DMS79 treated with DMSO at 0.1 percent for 48 hours (cell line): ENCODE data around the gene FBXO22.
"Not testable (repeated sequence)": the region's sequence is repeated elsewhere in the genome, so short reads cannot be mapped to it uniquely, and the experiment has no call there.

ENCODE experiments used
- DNase-seq: peaks from one replicate; lab custom pipeline; 2025; lab: John Stamatoyannopoulos, UW

FBXO22 gene

DNA sequence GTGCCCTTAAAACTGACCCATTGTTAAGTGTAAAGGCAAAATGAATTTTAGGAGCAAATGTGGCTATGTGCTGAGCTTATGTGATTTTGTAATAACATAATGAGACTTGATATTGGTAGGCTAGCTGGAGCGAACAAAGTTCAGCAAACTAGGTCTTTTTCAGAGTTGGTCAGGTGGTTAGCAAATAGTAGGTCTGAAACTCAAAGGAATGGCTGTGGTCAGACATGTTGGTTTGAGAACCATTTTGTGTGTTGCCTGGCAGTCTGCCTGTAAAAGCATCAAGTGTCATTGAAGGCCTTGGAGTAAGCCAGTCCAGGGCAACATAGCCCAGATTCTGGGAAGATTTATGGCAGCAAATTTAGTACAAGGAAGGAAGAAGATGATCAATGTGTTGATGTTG, 16.4 kb downstream of the FBXO22 start:
- DNase-seq = no peak

DNA sequence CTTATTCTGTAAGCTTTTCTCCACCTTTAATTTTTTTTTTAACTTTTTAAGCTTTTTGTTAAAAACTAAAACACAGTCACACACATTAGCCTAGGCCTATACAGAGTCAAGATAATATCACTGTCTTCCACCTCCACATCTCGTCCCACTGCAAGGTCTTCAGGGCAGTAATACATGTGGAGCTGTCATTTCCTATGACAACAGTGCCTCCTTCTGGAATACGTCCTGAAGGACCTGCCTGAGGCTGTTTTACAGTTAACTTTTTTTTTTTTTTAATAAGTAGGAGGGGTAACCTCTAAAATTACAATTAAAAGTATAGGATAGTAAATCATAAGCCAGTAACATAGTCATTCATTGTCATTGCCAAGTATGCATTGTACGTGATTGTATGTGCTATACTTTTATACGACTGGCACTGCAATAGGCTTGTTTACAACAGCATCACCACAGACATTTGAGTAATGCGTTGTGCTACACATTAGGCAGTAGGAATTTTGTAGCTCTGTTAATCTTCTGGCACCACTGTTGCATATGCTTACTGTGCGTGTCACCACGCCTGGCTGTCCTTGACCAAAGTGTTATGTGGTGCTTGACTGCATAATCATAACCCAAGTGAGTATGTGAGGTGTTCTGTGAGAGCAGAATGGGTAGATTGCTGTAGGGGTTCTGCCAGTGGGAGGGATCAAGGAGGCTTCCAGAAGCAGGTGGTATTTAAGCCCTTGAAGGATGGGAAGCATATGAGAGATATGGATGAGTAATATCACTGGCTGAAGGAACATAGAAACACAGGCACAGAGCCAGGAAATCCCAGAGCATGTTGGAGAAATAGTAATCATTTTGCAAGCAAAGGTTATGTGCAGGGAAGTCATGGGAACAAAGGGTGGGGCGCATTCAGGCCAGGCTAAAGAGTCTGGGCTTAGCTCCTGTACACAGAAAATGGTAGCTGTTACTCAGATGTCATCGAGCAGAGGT, 18.3 kb downstream of the FBXO22 start:
- no peak for DNase-seq

DNA sequence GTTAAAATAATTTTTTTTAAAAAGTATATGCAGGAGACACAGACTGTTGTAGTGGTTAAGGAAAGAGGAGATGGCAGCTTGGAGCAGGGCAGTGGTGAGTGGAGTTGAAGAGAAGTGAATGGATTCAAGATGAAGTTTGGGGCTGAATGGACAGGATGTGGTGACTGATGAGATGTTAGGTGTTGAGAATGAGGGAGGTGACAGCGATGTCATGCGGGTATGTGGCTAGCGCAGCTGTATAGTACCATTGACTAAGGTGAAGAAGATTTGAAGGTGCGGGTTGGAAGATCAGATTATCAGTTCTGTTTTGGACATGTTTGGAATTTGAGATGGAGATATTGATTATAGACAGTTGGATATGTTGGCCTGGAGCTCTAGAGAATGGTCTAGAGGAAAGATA, 20.1 kb downstream of the FBXO22 start:
- no peak for DNase-seq

DNA sequence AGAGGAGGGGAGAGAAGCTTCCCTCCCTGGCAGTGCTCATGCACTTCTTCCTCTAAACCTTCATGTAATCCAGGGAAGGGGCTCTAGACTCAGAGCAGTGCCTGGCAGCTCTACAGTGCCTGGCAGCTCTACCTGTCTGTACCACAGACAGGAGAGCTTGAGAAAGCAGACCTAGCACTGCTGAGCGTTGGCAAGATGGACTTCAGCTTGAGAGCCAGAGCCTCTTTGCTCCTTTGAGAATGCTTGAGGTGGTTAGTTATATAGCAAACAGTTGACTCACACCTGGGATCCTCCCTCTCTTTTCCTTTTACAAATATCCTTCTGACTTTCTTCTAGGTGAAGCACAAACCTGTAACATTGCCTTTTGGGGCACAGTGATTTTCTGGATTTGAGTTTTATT, 20.9 kb downstream of the FBXO22 start:
- no peak for DNase-seq

DNA sequence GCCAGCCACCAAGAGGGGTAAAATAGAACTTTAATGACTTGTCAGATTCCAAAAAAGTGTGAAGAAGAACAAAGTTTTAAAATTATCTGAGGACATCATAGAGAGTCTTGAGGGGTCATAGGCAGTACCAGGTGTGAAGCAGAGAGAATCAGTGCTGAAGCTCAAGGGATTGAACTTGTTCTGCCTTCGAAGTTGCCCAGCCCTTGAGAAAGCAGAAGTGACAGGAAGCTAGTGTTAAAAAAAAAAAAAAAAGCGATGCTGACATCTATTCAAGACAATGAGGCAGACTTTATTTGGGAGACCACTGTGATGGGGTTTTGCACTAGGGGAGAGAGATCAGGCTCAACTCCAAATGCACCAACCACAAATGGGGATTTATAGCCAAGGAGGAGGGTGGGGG, 21.8 kb downstream of the FBXO22 start:
- no peak for DNase-seq

DNA sequence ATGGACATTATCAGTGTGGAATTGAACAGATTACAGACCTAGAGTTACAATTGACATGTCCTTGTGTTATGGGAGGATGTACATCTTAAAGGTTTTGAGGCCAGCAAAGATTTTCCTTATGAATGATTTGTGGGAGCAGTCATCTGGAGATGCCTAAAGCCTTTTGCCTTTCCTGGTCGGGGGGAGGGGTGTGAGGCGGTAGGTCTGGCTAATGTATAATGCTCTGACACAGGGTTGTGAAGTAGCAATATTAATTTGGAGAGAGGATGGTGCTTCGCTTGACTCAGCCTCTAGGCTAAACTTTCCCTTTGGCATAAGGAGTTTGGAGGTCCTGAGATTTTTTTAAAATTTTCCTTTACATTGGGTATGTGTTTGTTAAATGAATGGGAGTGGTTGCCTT, 23.3 kb downstream of the FBXO22 start:
- DNase-seq = no peak

DNA sequence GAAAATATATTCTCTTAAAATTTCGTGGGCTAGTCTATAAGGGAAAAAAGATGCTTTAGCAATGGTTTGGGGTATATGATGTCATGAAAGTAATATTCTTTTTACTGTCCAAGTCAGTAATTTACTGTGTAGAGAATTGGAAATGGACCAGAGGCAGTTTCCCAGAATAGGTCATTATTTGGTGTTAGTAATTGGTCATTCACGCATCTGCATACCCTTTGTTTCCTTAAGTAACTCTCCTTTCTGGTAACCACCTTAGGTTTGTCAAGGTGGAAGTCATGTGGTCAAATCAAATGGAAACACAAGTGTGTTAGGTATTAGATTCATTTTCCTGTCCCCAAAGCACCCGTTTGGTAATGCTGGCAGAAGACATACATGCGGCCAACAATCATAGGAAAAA, 23.9 kb downstream of the FBXO22 start:
- DNase-seq = no peak

DNA sequence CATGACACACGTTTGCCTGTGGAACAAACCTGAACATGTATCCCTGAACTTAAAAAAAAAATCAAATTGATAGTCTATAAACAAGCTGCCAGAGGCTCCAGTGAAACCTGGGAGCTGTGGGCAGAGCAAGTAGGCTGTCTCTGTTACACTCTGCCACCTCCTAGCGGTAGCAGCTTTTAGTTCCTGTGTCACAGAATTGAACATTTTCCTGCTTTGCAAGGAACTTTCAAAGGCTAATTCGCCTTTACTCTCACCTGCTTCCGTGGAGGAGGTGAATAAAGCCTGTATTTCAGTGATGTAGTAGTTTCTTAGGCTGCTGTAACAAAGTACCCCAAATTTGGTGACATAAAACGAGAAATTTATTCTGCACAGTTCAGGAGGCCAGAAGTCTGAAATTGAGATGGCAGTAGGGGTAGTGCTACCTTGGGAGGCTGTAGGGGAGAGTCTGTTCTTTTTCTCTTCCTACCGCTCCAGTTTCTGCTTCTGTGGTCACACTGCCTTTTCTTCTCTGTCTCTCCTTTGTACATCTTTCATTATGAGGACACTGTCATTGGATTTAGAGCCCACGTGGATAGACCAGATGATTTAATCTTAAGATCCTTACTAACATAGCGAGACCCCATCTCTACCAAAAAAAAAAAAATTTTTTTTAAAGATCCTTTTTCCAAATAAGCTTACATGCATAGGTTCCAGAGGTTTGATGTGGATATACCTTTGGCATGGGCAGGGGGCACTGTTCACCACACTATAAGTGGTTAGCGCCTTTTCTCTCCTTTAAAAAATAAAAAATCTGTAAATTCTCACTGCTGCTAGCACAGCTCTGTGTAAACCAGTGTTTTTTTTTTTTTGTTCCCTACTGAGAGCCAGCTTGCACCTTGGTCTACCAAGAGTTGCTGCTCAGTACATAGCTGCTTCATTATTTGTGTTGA, 25.3 kb downstream of the FBXO22 start:
- no peak for DNase-seq

DNA sequence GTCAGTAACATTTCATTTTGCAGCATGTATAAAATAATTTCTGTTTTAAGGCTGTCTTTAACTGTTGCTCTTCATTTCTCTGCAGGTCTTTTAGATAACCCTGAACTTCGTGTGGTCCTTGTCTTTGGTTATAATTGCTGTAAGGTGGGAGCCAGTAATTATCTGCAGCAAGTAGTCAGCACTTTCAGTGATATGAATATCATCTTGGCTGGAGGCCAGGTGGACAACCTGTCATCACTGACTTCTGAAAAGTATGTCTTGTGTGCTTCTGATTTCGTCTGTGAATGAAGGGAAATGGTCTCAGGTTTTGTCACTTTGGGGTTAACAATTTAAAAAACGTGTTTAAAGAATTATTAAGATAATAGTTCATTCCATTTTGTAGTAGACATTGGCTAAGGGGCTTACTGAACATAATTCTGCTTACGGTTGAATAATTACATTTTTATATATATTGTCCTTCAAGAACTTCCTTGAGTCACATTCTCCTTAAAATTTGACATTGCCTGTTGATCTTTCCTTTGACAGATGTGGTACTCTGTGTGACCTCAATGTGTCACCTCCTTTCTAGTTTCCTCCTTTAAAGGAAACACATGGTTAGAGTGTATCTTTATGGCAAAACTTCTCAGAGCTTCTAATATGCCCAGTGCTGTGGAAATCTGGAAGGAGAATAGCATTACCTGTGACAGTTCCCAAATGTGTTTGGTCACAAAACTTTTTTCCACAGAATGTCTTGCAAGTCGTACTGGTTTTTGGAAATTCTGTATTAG, 26.3 kb downstream of the FBXO22 start:
- no peak for DNase-seq

DNA sequence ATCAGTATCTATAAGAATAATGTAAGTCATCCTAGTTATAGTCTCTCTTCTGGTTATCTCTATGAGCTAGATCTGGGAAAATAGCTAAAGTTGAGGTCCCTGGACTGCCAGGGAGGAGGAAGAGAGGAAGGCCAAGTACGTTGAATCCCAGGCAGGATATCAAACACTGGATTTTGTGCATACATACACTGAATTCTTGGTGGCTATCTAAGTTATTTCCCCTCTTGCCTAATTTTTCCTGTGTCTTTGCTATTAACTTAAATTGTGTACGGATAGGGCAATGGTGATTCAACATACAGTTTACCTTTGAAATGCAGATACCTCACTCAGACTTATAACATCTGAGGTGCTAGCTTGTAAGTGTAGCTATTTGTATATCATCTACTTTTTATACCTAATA, 27.2 kb downstream of the FBXO22 start:
- DNase-seq = no peak

DNA sequence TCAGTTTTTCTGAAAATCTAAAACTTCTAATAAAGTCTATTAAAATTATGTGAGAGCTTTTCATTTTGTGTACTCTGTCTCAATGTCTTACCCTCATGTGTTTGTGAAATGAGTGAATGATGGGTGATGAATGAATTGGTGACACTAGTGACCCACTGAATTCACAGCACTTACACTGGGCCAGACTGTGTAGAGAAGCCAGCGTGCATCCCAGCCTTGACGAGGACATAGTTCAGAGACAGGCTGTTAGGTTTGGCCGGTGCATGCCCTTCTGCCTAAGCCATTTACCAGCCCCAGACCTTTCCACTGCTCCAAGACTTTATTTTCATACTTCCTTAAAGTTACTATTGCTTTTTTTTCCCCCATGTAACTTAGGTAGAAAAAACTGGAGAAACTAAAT, 38.8 kb downstream of the FBXO22 start:
- no peak for DNase-seq

DNA sequence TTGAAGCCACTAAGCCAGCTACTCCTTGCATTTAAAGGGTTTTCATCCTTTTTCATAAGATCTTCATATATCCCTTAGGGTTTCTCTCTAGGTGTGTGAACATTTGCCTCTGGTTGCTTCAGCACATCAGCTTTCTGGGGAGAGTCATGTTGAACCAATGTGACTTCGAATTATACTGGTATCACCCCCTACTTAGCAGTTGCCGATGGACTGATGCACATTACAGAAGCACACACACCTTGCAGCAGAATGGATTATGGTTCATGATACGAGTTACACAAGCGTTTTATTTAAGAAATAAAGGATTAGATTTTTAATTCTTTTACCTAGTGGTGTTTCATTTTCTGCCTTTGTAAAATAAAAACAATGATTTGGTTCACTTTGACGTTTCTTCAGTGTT, 39.6 kb downstream of the FBXO22 start:
- no peak for DNase-seq

DNA sequence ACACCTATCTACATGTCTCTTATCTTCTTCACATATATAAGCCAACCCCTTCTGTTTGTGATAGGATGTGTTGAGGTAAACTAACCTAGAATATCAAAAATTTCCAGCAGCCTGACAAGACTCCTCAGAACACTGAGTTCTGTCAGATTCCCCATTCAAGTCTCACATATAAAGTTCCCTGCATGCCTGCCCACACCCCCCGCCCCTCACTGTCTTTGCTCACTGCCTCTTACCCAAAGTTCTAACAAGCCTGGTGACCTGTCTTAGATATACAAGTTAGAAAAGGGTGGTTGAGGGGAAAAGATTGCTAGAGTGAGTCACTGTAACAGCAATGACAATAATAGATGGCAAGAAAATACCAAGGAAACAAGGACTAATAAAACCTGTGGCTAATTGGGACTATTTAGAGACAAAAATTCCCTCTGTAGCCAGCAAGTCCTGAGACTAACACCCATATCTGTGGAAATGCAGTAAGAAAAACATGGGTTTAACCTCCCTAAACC, 40.1 kb downstream of the FBXO22 start:
- no peak for DNase-seq

DNA sequence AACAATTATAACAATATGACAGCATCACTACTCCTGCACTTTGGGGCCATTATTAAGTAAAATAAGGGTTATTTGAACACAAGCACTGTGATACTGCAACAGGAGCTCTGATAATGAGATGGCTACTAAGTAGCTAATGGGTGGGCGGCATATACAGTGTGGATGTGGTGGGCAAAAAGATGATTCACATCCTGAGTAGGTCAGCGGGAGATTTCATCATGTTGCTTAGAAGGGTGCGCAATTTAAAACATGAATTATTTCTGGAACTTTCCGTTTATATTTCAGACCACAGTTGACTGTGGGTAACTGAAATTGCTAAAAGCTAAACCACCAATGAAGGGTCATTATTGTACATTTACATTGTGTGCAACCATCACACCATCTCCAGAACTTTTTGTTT, 42.3 kb downstream of the FBXO22 start:
- DNase-seq = no peak

DNA sequence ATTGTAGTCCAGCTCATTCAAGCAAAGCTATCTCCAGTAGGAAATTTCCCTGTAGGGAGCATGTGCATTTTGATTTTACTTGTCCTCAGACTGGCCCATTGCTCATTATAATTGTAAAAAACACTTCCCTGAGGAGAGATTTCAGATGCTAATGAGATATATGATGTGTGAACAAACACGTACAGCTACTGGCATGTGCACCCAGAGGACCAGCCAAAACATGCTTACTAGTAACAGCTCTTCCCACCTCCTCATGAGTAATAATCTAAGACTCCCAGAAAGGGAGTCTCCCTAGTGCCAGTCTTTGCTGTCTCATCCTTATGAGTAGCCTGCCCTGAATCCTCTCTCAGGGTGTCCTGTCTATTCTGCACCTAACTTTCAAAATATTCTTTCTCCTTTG, 43.4 kb downstream of the FBXO22 start:
- no peak for DNase-seq

DNA sequence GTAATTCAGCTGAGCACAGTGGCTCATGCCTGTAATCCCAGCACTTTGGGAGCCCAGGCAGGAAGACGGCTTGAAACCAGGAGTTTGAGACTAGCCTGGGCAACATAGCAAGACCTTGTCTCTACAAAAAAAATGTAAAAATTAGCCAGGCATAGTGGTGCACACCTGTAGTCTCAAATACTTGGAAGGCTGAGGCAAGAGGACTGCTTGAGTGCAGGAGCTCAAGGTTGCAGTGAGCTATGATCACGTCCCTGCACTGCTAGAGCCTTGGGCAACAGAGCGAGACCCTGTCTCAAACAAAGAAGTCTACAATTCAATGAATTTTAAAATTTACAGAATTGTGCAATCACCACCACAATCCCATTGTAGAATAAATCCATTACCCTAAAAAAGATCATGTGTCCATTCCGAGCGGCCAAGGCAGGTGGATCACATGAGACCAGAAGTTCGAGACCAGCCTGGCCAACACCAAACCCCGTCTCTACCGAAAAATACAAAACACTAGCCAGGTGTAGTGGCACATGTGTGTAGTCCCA, 45.2 kb downstream of the FBXO22 start:
- DNase-seq = no peak

DNA sequence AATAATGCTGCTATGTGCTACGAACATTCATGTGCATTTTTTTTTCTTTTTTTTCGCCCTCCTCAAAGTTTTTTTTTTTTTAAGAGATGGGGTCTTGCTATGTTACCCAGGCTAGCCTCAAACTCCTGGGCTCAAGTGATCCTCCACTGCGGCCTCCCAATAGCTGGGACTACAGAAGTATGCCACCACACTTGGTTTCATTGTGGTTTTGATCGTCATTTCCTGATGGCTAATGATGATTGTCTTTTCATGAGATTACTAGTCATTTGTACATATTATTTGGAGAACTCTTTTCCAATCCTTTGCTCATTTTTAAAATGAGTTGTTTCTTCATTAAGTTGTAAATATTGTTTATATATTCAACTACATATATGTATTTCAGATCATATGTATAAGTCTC, 48.8 kb downstream of the FBXO22 start:
- DNase-seq = no peak

DNA sequence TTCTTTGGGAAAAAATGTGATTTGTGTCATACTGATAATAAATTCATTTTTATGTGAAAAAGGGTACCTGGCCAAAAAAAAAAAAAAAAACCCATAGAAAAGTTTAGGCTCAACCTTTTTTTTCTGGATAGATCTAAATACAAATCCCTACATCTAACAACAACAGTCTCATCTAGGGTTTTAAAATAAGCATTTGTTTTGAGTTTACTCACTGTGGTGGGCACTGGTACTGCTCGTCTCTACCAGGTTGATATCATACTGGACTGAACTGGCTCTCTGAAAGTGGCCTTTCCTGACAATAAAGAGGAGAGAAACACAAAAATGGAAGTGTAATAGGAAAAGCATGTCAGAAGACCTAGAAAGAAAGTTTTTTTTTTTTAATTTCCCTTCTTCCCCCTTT, 52.0 kb downstream of the FBXO22 start:
- no peak for DNase-seq

DNA sequence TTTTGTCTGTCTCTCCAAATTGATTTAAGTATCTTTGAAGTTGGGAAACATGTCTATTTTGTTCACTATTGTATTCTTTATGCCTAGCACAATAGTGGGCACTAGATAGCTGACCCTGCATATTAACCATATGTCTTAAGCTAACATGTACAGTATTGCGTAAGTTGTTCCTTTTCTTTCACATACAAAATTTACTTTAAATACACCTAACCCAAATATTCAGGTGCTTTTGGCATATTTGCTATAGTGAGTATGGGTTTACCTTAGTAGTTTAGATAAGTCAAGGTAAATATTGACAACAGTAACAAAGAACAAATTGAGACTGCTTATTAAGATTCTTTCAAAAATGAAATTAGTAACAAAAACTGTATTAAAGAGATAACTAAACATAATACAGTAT, 57.7 kb downstream of the FBXO22 start:
- no peak for DNase-seq

DNA sequence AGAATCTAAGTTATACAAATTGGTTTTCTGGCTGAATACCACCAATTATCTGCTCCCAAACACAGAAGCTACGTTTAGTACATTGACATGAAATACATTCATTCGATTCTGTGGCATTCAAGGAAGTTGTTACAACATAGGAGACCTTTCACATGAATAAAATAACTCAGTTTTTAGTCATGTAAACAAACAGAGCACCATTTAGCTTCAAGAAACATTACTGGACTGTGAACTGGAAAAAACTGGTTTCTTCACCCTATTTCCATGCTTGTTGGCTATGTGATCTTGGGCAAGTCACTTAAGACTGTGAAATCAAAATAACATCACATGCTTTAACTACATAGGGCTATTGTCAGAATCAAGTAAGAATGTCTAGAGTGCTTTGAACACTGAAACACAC, 62.4 kb downstream of the FBXO22 start:
- DNase-seq = no peak

DNA sequence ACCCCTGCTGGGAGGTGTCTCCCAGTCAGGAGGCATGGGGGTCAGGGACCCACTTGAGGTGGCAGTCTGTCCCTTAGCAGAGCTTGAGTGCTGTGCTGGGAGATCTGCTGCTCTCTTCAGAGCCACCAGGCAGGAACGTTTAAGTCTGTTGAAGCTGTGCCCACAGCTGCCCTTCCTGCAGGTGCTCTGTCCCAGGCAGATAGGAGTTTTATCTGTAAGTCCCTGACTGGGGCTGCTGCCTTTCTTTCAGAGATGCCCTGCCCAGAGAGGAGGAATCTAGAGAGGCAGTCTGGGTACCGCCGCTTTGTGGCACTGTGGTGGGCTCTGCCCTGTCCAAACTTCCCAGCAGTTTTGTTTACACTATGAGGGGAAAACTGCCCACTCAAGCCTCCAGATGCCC, 73.1 kb downstream of the FBXO22 start:
- not testable (repeated sequence) for DNase-seq
